GM18868 (cell line): Measurements from ENCODE around the gene KIAA0586.
"Not testable (repeated sequence)": the region's sequence is repeated elsewhere in the genome, so short reads cannot be mapped to it uniquely, and the experiment has no call there.

ENCODE experiments used
- ATAC-seq: cut with Tn5 transposase; IDR thresholded peaks from one replicate; pipeline ENCODE4 v1.9.1; 2021; ENCODE audit warnings: mild to moderate bottlenecking, moderate library complexity; ENCODE audit not compliant: unreplicated experiment

The KIAA0586 gene

DNA sequence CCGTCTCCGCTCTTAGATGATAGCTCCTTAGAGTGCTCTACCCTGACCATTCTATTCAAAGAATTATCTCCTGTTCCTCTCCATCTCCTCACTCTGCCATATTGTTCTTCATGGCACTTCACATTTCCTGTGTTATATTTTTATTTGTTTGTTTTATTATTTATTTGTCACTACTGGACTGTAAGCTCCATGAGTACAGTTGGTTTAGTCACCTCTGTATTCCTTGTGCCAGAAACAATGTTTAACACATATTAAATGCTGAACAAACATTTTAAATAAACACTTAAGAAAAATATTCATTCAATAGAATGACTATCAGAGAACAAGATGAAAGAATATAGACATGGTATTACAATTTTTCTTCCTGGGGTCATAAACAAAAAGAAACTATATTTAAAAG is 35.6 kb downstream of the KIAA0586 start:
- no peak for ATAC-seq

DNA sequence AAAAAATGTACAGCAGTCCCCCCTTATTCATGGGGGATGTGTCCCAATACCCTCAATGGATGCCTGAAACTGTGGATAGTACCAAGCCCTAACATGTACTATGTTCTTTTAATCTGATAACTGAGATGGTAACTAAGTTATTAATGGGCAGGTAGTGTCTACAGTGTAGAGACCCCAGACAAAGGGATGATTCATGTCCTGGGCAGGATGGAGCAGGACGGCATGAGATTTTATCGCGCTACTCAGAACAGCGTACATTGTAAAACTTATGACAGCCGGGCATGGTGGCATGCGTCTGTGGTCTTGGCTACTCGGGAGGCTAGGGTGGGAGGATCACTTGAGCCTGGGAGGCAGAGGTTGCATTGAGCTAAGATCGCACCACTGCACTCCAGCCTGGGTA is 37.1 kb downstream of the KIAA0586 start:
- no peak for ATAC-seq

DNA sequence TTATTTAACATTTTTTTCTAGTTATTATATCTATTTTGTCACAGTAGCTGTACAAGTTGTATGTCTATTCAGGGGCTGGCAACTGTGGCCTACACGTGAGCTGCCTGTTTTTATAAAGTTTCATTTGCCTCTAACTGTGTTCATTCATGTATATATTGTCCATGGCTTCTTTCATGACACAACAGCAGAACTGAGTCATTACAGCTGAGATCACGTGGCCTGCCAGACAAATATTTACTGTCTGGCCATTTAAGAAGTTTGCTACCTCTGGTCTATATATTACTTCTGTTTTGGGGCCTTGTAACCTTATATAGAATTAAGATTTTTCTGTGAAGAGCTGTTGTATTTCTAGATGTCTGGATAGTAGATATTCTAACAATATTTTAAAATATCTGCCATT is 37.9 kb downstream of the KIAA0586 start:
- ATAC-seq = no peak

DNA sequence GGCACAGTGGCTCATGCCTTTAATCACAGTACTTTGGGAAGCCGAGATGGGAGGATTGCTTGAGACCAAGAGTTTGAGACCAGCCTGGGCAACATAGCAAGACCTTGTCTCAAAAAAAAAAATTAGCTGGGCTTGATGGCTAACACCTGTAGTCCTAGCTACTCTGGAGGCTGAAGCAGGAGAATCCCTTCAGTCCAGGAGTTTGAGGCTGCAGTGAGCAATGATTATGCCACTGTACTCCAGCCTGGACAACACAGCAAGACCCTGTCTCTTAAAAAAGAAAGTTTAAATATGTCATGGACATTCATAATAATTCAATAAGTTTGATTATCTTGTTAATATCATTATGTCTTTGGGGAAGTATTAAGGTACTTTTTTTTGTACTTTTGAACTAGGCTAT is 38.9 kb downstream of the KIAA0586 start:
- ATAC-seq = no peak

DNA sequence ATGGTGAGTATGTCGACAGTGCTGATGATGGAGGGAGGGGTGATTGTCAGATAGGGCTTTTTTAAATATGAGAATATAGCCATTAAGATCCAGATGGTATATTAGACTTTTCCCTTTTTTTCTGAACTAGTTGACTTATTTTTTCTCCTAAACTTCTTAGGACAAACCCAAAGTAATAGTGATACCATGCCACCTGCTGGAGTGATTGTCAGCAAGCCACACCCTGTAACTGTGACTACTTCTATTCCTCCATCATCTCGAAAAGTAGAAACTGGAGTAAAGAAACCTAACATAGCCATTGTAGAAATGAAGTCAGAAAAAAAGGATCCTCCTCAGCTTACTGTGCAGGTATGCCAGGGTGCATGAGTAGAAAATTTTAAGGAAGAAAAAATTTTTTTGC is 40.1 kb downstream of the KIAA0586 start:
- no peak for ATAC-seq

DNA sequence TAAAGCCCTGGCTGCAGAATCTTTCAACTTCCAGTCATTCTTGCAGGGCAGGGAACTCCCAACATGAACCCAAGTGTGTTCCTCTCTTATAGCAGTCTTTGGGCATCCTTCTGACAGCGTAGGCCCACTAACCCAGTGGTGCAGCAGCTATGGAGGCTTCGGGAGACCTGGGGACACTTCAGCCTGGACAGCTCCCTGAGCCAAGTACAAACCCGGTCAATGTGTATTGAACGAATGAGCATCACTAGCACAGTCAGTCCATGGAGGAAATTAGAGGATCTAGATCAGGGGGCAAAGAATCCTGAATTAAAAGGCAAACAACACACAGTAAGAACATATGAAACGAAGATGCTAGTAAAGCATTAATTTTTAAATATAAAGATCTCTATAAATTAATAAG is 41.8 kb downstream of the KIAA0586 start:
- ATAC-seq = no peak

DNA sequence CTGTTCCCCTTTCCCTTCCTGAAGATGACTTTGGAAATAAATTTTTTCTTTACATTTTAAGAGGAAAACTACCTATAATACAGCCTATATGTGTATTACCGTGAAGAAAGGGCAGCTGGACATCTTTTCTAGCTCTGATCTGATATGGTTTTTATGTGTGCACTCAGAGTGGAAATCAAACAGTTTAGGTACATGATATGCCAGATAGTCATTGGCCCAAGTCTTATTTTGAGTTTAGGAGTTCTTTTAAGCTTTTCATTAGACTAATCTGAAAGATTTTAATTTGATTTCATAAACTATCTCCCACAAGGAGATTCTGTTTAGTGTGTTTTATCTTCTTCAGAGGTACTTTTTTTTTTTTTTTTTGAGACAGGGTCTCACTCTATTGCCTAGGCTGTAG is 48.8 kb downstream of the KIAA0586 start:
- no peak for ATAC-seq

DNA sequence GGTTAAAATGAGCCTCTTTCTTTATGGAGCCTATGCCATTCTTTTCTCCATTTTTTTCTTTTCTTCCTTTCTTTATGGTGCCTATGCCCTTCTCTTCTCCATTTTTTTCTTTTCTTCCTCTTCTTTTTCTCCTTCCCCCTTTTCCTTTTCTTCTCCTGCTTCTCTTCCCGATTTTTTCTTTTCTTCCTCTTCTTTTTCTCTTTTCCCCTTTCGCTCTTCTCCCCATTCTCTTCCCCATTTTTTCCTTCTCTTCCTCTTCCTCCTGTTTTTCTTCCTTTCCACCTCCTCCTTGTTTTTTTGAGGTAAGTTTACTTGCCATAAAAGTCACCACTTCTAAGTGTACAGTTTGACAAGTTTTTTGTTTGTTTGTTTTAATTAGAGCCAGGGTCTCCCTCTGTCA is 50.1 kb downstream of the KIAA0586 start:
- no peak for ATAC-seq

DNA sequence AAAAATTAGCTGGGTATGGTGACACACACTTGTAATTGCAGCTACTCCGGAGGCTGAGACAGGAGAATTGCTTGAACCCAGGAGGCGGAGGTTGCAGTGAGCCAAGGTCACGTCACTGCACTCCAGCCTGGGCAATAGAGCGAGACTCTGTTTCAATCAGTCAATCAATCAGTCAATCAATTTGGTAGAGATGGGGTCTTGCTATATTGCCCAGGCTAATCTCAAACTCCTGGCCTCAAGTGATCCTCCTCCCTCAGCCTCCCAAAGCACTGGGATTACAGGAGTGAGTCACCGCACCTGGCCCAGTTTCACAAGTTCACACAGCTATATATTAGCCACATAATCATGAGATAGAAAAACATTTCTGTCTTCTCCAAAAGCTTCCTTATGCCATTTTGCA is 50.8 kb downstream of the KIAA0586 start:
- not testable (repeated sequence) for ATAC-seq

DNA sequence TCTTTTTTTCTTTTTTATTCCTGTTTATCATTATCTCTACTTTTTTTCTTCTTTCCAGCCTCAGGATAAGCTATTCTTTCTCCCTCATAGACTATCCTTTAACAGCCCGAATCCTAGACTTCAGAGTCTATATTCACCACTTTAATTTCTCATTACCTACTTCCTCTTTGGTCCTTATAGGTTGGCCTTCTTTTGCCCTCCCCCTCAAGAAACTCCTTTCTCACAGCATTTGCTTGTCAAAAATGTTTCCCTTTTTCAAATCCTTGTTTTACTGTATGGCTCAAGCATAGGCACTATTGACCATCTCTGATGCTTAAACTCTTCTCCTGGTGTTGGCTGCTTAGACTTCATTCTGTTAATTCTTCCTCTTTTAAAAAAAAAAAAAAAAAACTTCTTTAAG is 52.5 kb downstream of the KIAA0586 start:
- ATAC-seq = peak; percentile 73

DNA sequence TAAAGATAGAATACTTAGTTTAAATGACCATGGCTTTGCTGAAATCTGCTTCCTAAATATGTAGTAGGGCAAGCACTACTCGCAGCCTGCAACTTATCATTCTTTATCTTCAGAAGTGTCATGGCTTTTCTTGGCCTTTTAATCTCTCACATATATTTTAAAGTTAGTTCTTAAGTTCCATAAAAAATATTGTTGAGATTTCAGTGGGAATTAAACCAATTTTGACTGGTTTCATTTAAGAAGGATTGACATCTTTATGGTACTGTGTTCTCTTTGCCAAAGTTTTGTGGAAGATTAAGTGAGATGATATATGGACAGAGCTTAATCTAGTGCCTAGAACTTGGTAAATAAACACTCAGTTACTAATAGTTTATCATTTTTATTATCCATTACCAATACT is 56.7 kb downstream of the KIAA0586 start:
- no peak for ATAC-seq

DNA sequence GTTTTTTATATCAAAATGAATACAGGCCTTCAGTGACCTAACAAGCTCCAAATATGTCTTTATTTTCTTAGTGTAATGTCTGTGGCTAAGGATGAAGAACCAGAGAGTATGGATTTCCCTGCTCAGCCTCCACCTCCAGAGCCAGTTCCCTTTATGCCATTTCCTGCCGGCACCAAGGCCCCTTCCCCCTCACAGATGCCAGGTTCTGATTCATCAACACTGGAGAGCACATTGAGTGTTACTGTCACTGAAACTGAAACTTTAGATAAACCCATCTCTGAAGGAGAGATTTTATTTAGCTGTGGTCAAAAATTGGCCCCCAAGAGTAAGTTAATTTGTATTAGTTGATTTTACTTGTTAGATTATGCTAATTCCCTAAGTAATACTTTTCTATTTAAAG is 61.0 kb downstream of the KIAA0586 start:
- ATAC-seq = peak; percentile 91

DNA sequence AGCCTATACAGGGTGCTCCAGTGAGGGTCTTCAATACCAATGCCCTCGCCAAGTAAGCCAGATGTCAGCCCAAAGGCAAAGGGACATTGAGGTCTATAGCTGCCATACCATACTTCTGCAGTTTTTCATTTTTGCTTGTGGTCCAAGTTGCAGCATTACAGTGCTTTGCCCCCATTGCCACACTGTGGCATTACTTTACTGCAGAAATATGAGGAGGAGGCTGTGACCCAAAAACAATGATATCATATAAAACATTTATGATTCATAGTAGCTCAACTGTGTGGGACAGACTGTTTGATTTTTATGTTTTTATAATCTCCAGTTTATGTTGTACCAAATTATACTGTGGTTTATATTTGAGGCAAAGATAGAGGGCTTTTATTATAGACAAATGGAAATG is 64.1 kb downstream of the KIAA0586 start:
- no peak for ATAC-seq

DNA sequence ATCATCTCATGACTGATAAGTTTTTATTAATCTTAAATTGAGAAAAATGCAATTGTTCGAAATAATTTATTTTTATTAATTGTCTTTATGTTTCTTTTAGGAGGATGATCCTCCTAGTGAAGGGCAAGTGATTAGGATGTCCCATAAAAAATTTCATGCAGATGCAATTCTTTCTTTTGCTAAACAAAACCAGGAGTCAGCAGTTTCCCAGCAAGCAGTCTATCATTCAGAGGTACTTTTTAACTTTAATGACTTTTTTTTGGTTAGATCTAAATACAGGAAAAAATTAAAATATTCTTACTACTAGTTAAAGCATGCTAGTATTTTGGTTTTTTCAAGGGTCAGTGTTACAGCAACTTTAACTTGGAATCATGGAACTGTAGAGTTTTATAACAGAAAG is 64.5 kb downstream of the KIAA0586 start:
- ATAC-seq = no peak

DNA sequence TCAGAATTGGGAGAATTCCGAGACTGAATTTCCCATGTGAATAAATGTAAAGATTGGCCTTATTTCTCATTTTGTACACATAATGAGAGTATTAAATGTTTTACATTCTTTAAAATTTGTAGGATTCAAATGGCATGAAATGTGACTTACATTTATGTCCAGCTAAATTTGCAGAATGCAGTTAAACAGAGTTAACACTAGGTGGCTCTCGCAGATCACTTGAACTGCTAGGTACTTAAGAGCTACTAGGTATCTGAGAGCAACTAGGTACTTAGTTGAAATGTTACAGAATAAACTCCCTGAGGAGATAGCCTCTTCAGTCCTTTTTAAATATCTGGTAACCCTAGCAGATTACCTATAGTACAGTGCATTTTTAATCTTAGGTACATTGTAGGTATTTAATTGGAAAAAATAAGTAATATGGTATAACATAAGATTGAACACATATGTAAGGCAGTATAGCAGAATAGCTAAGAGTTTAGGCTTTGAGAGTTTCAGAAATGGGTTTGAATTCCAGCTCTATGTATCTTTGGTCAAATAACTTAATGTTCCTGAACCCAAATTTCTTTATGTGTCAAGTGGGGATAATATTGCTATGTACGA is 73.8 kb downstream of the KIAA0586 start:
- ATAC-seq = peak; percentile 80

DNA sequence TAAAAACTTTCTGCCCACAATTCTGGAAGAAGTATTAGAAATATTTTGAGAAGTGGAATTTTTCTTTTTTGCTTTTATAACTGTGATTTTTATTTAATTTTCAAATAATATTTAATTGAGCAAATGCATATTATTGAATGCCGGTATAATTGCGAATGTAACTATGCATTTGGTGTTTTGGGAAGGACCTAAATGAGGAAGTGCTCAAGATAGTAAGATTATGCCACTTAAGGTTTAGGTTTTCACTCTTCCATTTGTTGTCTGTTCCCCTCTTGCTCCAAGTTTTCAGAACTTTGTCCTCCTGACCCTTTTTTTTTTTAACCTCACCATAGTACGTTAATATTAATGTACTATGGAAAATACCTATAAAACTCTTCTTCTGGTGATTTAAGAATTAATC is 85.8 kb downstream of the KIAA0586 start:
- ATAC-seq = no peak

DNA sequence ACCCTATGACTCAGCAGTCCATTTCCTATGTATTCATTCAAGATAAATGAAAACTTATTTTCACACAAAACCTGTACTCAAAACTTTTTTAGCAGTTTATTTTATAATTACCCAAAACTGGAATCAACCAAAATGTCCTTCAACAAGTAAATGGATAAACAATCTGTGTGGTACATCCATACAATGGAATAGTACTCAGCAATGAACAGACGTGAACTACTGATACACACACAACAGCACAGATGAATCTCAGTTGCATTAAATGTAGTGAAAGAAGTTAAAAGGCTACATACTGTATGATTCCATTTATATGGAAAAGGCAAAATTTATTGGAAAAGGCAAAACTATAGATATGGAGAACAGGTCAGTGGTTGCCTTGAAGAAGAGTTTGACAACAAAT is 90.1 kb downstream of the KIAA0586 start:
- no peak for ATAC-seq

DNA sequence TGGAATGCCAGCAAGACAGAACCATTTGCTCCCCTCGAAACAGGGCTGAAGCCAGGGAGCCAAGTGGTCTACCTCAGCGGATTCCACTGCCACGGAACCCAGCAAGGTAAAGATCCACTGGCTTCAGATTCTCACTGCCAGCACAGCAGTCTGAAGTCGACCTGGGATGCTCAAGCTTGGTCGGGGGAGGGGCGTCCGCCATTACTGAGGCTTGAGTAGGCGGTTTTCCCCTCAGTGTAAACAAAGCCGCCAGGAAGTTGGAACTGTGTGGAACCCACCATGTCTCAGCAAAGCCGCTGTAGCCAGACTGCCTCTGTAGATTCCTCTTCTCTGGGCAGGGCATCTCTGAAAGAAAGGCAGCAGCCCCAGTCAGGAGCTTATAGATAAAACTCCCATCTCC is 98.2 kb downstream of the KIAA0586 start:
- ATAC-seq = not testable (repeated sequence)

DNA sequence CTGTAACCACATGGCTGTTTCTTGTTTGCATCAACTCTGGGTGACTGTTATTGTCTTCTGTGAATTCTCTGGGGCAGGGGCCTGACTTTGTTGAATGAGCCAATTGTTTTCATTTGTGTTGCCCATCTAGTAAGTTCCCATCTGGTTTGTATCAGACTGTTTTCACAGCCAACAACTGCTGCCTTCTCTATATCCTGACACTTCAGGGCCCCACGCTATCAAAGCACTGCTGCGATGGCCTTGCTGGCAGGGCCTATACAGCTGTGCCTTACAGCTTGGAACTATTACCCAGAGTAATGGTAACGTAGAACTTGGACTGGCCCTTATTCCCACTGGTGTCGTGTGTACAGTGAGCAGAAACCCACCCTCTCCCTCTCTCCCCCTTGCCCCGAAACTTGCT is 105.9 kb downstream of the KIAA0586 start:
- ATAC-seq = no peak

DNA sequence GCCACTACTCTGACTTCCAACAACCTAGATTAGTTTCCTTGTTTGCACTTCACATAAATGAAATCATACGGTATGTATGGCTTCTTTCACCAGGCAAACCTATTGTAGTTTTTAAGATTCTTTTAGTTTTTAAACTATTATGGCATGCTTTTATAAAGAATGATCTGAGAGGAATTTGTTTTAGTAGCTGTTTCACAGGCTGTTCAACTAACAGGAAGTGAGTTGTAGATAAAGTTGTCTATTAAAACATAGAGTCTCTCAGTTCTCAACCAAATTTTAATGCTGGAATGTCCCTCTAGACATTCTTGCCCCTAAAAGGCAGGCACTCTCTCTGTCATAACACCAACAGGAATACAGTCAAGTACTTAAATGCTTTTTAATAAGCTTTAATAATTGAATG is 107.5 kb downstream of the KIAA0586 start:
- peak; percentile 62 for ATAC-seq

DNA sequence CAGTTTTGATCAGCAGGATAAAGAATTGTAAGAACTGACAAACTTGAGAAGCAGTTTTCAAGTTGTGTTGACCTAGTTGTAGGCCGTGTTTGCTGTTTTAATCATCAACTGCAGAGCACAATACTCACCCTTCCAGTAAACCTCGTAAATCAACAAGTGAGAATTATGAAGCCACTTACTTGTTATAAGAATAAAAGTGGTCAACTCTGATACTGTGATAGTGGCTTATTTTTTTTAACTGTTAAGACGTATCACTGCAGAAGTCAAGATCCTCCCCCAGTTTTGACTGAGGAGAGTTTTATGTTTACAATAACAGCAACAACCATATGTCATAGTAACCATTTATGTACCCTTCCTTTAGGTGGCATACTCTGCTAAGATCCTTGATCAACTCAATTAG is 109.5 kb downstream of the KIAA0586 start:
- ATAC-seq = no peak

DNA sequence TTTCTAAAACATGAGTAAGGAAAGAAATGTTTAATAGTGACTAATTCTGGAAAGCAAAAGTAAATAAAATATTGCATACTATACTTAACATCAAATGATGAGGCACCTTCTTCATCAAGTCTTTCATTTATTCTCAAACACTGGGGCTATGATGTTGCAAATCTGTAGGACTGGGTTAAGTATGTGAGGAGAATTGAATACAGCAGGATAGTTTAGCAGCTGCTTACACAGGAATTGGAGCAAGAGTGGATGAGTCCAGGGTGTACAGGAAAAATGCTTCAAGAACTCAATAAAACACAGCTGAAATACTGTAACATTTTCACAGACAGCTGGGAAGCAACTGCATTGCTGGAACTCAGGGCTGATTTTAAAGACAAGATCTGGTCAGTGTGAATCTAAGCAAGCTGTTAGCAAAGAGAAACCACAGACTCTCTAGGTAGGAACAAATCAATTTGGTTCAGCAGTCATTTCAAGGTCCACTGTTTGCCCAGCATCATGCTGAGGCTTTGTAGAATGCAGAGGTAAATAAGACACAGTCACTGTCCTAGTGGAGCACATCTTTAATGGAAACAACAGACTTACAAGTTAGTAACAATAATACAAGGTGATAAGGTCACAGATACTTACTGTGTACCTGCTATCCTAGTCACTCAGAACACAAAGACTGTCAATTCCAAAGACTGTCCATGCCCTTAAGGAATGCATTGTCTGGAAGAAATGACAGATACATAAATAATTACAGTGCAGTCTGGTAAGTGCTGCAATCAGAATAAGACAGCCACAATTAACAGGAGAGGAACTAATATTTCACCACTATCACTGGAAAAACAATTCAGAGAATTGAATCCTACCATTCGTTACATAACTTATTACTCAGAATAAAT is 113.5 kb downstream of the KIAA0586 start:
- no peak for ATAC-seq

DNA sequence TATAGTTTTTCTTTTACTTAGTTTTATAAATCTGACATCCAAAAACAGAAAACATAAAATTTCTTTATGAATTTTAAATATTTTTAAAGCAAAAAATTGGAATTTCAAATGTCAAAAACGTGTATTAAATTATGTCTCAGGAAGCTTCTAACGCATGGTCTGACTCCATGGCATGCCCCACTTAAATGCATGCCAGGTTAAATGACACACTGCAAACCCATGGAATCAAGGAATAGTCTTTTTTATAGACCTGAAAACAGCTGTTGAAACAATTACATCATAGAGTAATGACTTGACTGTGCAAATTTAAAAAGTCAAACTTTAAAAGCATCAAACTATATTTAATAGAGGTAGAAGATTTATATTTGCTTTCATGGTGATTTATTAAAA is 114.1 kb downstream of the KIAA0586 start:
- ATAC-seq = no peak
